Subcutaneous adipose tissue (tissue), 4 donors: ENCODE measurements around the gene DYNLRB2. TPM values are rescaled to one million over a fixed set of nuclear protein-coding genes. Genes with fewer than 3 reads are reported as not detected.

ENCODE experiments used
- total RNA-seq, 4 donors: library from RNA; depleted of rRNA; stranded (reverse); fragments of >200 nt; gene quantifications; one replicate each; pipeline ENCODE4 v1.1.0, GENCODE V29; 2016
- TF ChIP-seq, protein P1 (sequence below): fragments of 450-650 bp; IDR thresholded peaks from one replicate; pipeline ENCODE4 v1.5.1; 2016; ENCODE audit warnings: low read depth, mild to moderate bottlenecking, control low read depth, antibody characterized with exemption, moderate library complexity

The DYNLRB2 gene
- total RNA-seq, 4 donors from 2014 or later: not detected

- TF ChIP-seq, protein P1, sequence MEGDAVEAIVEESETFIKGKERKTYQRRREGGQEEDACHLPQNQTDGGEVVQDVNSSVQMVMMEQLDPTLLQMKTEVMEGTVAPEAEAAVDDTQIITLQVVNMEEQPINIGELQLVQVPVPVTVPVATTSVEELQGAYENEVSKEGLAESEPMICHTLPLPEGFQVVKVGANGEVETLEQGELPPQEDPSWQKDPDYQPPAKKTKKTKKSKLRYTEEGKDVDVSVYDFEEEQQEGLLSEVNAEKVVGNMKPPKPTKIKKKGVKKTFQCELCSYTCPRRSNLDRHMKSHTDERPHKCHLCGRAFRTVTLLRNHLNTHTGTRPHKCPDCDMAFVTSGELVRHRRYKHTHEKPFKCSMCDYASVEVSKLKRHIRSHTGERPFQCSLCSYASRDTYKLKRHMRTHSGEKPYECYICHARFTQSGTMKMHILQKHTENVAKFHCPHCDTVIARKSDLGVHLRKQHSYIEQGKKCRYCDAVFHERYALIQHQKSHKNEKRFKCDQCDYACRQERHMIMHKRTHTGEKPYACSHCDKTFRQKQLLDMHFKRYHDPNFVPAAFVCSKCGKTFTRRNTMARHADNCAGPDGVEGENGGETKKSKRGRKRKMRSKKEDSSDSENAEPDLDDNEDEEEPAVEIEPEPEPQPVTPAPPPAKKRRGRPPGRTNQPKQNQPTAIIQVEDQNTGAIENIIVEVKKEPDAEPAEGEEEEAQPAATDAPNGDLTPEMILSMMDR: no peak
Measured at GRCh38 chr16:80546249-80546648, 5.5 kb downstream of the DYNLRB2 start.

- TF ChIP-seq, protein P1: no peak
Measured at GRCh38 chr16:80547145-80547544, 6.4 kb downstream of the DYNLRB2 start.

DNA sequence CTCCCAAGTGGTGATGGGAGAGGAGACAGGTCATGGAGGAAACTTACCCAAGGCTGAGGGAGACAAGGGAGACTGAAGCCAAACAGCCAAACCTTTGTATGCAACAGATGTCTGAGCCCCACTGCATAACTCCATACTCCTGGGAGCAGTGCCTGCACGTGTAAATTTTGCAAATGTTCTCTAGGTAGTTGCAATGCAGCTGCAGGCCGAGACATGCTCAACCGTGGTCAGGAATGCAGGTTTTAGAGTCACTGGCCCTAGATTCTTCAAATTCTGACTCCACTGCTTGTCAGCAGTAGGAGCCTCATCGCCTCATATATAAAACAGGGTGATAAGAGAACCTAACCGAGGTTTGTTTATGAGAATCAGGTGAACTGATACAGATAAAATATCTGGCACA lies 11.5 kb downstream of the DYNLRB2 start:
- TF ChIP-seq, protein P1: no peak

DNA sequence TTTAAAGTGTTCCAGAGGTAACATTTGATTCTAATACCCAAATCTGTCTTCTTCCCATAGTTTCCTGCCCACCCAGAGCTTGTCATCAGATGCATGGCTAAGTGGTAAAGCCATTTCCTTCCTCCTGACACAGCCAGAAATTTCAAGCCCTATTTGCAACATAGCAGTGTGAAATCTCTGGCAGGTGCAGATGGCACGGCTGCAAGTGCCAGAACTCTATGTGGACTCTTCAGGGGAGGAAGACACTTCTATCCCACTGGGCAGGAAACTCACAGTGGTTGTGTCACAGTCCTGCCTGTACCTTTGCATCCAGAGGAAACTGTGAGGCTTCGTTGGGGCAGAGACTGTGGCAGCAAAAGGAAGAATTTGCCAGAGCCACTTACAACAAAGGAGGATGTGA lies 13.2 kb downstream of the DYNLRB2 start:
- TF ChIP-seq, protein P1: no peak

- TF ChIP-seq, protein P1: no peak
Measured at GRCh38 chr16:80556481-80556880, 15.7 kb downstream of the DYNLRB2 start.

DNA sequence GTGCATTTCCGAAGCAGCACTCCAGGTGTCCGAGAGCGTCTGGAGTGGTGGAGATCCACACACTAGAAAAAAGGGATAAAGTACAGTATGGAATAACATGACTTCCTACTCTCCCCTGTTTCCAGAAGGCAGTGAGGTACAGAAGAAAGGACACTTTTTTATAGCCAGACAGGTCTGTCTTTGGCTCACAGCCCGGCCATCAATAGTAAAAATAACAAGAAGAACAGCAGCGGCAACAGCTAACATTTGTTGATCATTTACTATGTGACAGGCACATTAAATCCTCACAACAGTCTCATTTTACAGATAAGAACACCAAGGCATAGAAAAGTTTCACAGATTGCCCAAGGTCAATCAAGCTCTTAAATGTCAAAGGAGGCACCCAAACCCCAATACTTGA lies 16.2 kb downstream of the DYNLRB2 start:
- TF ChIP-seq, protein P1: no peak

- TF ChIP-seq, protein P1: no peak
Measured at GRCh38 chr16:80559369-80559768, 18.6 kb downstream of the DYNLRB2 start.
